Thoracic aorta endothelial cell (primary cell): ENCODE data around the gene AP5B1. TPM values are rescaled to one million over a fixed set of nuclear protein-coding genes. Genes with fewer than 3 reads are reported as not detected.

Experiments used
- total RNA-seq: library from RNA; depleted of rRNA; stranded (reverse); fragments of >200 nt; gene quantifications from 2 replicates; pipeline ENCODE4 v1.2.3, GENCODE V29; 2012

AP5B1 gene, protein sequence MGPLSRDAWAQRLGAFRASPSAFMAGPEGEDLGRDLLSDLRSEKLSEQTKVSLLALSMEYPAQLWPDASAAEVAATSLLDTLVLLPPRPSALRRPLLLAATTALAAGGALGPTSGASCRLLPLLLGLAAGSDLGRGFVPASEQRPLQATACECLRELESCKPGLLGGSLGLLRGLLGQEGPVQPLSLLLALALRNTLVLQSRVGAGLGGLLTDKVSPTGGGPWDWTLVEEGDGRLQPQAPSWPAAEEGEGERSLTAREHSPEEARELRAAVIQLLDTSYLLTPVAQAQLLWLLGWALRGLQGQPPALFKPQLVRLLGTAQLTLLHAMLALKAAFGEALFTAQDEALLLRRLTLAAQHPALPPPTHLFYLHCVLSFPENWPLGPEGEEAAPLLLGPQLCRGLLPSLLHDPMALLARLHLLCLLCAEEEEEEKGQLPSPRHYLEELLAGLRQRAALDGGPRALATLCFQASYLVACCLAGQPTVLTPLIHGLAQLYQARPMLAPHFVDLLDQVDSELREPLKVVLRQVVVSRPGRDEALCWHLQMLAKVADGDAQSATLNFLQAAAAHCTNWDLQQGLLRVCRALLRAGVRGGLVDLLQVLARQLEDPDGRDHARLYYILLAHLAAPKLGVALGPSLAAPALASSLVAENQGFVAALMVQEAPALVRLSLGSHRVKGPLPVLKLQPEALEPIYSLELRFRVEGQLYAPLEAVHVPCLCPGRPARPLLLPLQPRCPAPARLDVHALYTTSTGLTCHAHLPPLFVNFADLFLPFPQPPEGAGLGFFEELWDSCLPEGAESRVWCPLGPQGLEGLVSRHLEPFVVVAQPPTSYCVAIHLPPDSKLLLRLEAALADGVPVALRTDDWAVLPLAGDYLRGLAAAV
- total RNA-seq = 12.8 and 17.4 TPM in 2 replicates

DNA sequence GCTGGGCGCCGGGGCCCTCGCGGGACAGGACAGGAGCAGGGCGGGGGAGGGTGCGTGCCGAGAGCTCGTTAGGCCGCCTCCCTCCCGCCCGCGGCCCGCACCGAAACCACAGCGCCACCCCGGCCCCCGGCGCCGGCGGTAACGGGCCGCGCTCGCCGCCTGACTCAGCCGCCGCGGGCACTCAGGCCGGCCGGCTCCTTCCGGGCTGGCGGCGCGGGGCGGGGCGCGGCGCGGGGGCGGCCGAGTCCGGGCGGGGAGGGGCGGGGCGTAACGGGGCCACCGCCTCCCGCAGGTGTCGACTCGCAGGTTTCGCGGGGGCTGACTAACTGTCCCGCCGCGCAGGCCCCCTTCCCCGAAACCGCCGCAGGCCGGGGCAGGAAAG lies at the start of gene AP5B1:
TSS of gene AP5B1 (minus strand) at position 207 of the 382 bp plus-strand sequence. CDS start 385 bp downstream, outside the sequence.

DNA sequence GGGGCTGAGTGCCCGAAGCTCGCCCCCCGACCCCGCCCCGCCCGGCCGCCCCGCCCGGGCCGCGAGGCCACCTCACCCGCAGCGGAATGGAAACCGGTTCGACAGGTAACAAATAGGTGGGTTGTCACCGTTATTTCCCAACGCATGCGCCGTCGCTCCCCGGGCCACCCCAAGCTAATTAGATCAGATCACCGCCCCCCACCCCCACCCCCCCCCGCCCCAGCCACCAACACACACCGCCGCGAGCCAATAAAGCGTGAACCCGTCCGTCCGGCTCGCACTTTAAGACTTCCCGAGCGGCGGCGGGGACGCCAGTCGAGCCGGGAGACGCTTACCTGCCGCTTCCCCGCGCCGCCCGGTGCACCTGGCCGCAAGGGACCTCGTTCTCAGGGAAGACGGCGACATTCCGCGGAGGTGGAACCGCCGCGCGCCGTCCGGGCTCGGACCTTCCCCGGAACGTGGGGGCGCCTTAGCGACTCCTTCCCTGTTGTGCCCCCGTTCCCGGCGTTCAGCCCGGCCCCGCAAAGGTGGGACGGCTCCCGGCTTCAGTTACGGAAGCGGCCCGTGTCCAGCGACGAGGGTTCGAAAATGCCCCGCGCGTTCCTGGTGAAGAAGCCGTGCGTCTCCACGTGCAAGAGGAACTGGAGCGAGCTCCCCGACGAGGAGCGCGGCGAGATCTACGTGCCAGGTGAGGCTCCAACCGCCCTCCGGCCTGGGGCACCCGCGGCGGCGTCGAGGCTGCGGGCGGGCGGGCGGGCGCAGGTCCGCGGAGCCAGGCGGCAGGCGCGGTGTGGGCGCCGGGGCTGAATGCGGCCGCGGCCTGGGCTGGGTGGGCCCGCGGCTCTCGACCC lies 6.2 kb upstream of the AP5B1 start, which contains the start of gene OVOL1:
TSS of gene OVOL1 (plus strand) at position 278 of the 851 bp plus-strand sequence. CDS start at position 589, 311 bp downstream.

Other genes starting within 250 kb of the AP5B1 start
- 20.5 and 26.1 TPM in 2 replicates for gene LTBP3, start 222.6 kb downstream of the AP5B1 start, total RNA-seq
- gene ZNRD2, start 210.5 kb downstream of the AP5B1 start, total RNA-seq = 45.3 and 55.4 TPM in 2 replicates
- 12.6 and 15.7 TPM in 2 replicates for gene FAM89B, start 208.4 kb downstream of the AP5B1 start, total RNA-seq
- 21.0 and 27.2 TPM in 2 replicates for gene EHBP1L1, start 204.9 kb downstream of the AP5B1 start, total RNA-seq
- gene KCNK7, start 185.2 kb downstream of the AP5B1 start, total RNA-seq = 0.14 and 0.40 TPM in 2 replicates
- 92.1 and 93.2 TPM in 2 replicates for gene MAP3K11, start 166.8 kb downstream of the AP5B1 start, total RNA-seq
- 30.6 and 37.7 TPM in 2 replicates for gene PCNX3, start 165.2 kb downstream of the AP5B1 start, total RNA-seq
- 36.4 and 56.9 TPM in 2 replicates for gene SIPA1, start 142.9 kb downstream of the AP5B1 start, total RNA-seq
- 48.1 and 53.8 TPM in 2 replicates for gene RELA, start 118.1 kb downstream of the AP5B1 start, total RNA-seq
- gene KAT5, start 68.7 kb downstream of the AP5B1 start, total RNA-seq = 28.1 and 31.3 TPM in 2 replicates
- gene RNASEH2C, start 60.2 kb downstream of the AP5B1 start, total RNA-seq = 46.4 and 60.7 TPM in 2 replicates
- not detected in 2 replicates for gene OVOL1, start 6.1 kb upstream of the AP5B1 start, total RNA-seq
- gene SNX32, start 53.0 kb upstream of the AP5B1 start, total RNA-seq = 0.13 and 0.86 TPM in 2 replicates
- 1,176 and 1,575 TPM in 2 replicates for gene CFL1, start 77.2 kb upstream of the AP5B1 start, total RNA-seq
- gene MUS81, start 79.5 kb upstream of the AP5B1 start, total RNA-seq = 46.9 and 49.3 TPM in 2 replicates
- 18.9 and 22.0 TPM in 2 replicates for gene EFEMP2, start 91.8 kb upstream of the AP5B1 start, total RNA-seq
- not detected in 2 replicates for gene CTSW, start 98.9 kb upstream of the AP5B1 start, total RNA-seq
- 94.0 and 128 TPM in 2 replicates for gene FIBP, start 107.5 kb upstream of the AP5B1 start, total RNA-seq
- 78.2 and 108 TPM in 2 replicates for gene CCDC85B, start 109.7 kb upstream of the AP5B1 start, total RNA-seq
- 41.6 and 48.9 TPM in 2 replicates for gene FOSL1, start 119.4 kb upstream of the AP5B1 start, total RNA-seq
- 14.4 and 17.0 TPM in 2 replicates for gene C11orf68, start 138.1 kb upstream of the AP5B1 start, total RNA-seq
- 74.0 and 108 TPM in 2 replicates for gene DRAP1, start 138.4 kb upstream of the AP5B1 start, total RNA-seq
- gene TSGA10IP, start 164.5 kb upstream of the AP5B1 start, total RNA-seq = not detected in 2 replicates
- 30.9 and 35.9 TPM in 2 replicates for gene SART1, start 180.8 kb upstream of the AP5B1 start, total RNA-seq
- gene EIF1AD, start 221.2 kb upstream of the AP5B1 start, total RNA-seq = 32.0 and 33.5 TPM in 2 replicates
- 51.8 and 60.2 TPM in 2 replicates for gene BANF1, start 221.5 kb upstream of the AP5B1 start, total RNA-seq
- gene CST6, start 231.0 kb upstream of the AP5B1 start, total RNA-seq = 0.22 and 0.53 TPM in 2 replicates
- gene CATSPER1, start 245.5 kb upstream of the AP5B1 start, total RNA-seq = not detected in 2 replicates